ENCODE data around the gene FBXW5. TPM values are rescaled to one million over a fixed set of nuclear protein-coding genes. Genes with fewer than 3 reads are reported as not detected.

Gene FBXW5
- total and polyA plus RNA-seq, 4 donors = 56.6 to 118 (median 99.2) TPM

GRCh38 chr9:136917902-136918301 is 26.6 kb downstream of the FBXW5 start:
- Histone ChIP-seq H3K27me3 (ENCODE audit: control insufficient read depth in 3 of 3, insufficient read depth in 3 of 3, low read length in 2 of 3) (no peaks in the 10 kb centered on the region), H3K4me3 (no peak overlapping the region), H3K9me3 (ENCODE audit: control insufficient read depth in 4 of 4, insufficient read depth in 3 of 4, low read length in 3 of 4) (no peaks in the 10 kb centered on the region), H3K36me3 (ENCODE audit: control insufficient read depth in 4 of 4, insufficient read depth in 4 of 4, low read length in 4 of 4) (peaks cover 7 to 54% (median 16%) of the 10 kb centered on the region in 4 donors), H3K27ac (ENCODE audit: low read depth in 1 of 2, low read length in 1 of 2) (no peak overlapping the region), H3K4me1 (ENCODE audit: control insufficient read depth in 5 of 5, insufficient read depth in 5 of 5, low read length in 5 of 5) (no peaks in the 10 kb centered on the region), H3K9ac (ENCODE audit: insufficient read depth in 1 of 2, low read length in 2 of 2) (no peak overlapping the region)
- TF ChIP-seq CTCF (IDR thresholded peaks at IDR 0.05; ENCODE audit: control extremely low read depth, extremely low read depth) = no peak
- ATAC-seq (ENCODE audit: insufficient read depth, low FRiP score) (no peak), DNase-seq (no peak)
- 65 to 80% methylated on average over 11 of the region's 11 CpGs for WGBS, 2 donors

GRCh38 chr9:136916330-136917184 is 28.0 kb downstream of the FBXW5 start:
- no peaks in the 10 kb centered on the region for H3K4me1 ChIP-seq (ENCODE audit: control insufficient read depth in 5 of 5, insufficient read depth in 5 of 5, low read length in 5 of 5)
- H3K36me3 ChIP-seq (ENCODE audit: control insufficient read depth in 4 of 4, insufficient read depth in 4 of 4, low read length in 4 of 4) = peaks cover 7 to 44% (median 14%) of the 10 kb centered on the region in 4 donors
- DNase-seq (no peak), ATAC-seq (ENCODE audit: insufficient read depth, low FRiP score) (no peak)
- no peaks in the 10 kb centered on the region for H3K9me3 ChIP-seq (ENCODE audit: control insufficient read depth in 4 of 4, insufficient read depth in 3 of 4, low read length in 3 of 4)
- H3K4me3 ChIP-seq = no peak overlapping the region
- WGBS, 2 donors = 92 to 94% methylated on average over 32 of the region's 32 CpGs
- H3K9ac ChIP-seq (ENCODE audit: insufficient read depth in 1 of 2, low read length in 2 of 2) = no peak overlapping the region
- no peak for TF ChIP-seq CTCF (IDR thresholded peaks at IDR 0.05; ENCODE audit: control extremely low read depth, extremely low read depth)
- no peaks in the 10 kb centered on the region for H3K27me3 ChIP-seq (ENCODE audit: control insufficient read depth in 3 of 3, insufficient read depth in 3 of 3, low read length in 2 of 3)
- H3K27ac ChIP-seq (ENCODE audit: low read depth in 1 of 2, low read length in 1 of 2) = no peak overlapping the region

- Histone ChIP-seq H3K36me3 (ENCODE audit: control insufficient read depth in 4 of 4, insufficient read depth in 4 of 4, low read length in 4 of 4) (peaks cover 7 to 41% (median 12%) of the 10 kb centered on the region in 4 donors), H3K9me3 (ENCODE audit: control insufficient read depth in 4 of 4, insufficient read depth in 3 of 4, low read length in 3 of 4) (no peaks in the 10 kb centered on the region), H3K9ac (ENCODE audit: insufficient read depth in 1 of 2, low read length in 2 of 2) (no peak overlapping the region), H3K4me1 (ENCODE audit: control insufficient read depth in 5 of 5, insufficient read depth in 5 of 5, low read length in 5 of 5) (no peaks in the 10 kb centered on the region), H3K27me3 (ENCODE audit: control insufficient read depth in 3 of 3, insufficient read depth in 3 of 3, low read length in 2 of 3) (no peaks in the 10 kb centered on the region), H3K27ac (ENCODE audit: low read depth in 1 of 2, low read length in 1 of 2) (no peak overlapping the region), H3K4me3 (no peak overlapping the region)
- DNase-seq = no peak
- ATAC-seq (ENCODE audit: insufficient read depth, low FRiP score) = no peak
- no peak for TF ChIP-seq CTCF (IDR thresholded peaks at IDR 0.05; ENCODE audit: control extremely low read depth, extremely low read depth)
- 91% methylated on average over 21 of the region's 21 CpGs for WGBS, 2 donors
These were observed 28.8 kb downstream of the FBXW5 start for GRCh38 chr9:136915632-136916329.

Data from lung (tissue), 12 donors.